Measurements from ENCODE around the gene TCF7L2.

GRCh38 chr10:113119801-113120200, 169.8 kb downstream of the TCF7L2 start:
- no peak for TF ChIP-seq POLR2A (IDR thresholded peaks at IDR 0.05; ENCODE audit: low read depth, low read length)
- TF ChIP-seq POLR2AphosphoS5 (IDR thresholded peaks at IDR 0.05; ENCODE audit: low read depth, low read length), result no peak

All from GM12892 (cell line).